K562 (cell line): ENCODE data around the gene HIF1AN. TPM values are rescaled to one million over a fixed set of nuclear protein-coding genes. Genes with fewer than 3 reads are reported as not detected.

Experiments used
- CREM ChIP-seq: IDR thresholded peaks from 2 replicates; pipeline ENCODE4 v1.6.1; 2014; ENCODE audit warnings: antibody characterized with exemption, low read depth
- DMBX1 ChIP-seq: fragments of 250-450 bp; sonication (Bioruptor Pico); IDR thresholded peaks from 2 replicates; pipeline ENCODE4 v1.8.0; 2022; ENCODE audit warnings: inconsistent platforms, mild to moderate bottlenecking, moderate library complexity, borderline replicate concordance
- ELF1 ChIP-seq: fragments of 200-800 bp; sonication (Bioruptor generic); IDR thresholded peaks from 2 replicates; pipeline ENCODE4 v1.6.1; 2016; ENCODE audit warnings: missing genetic modification characterization, missing compliant biosample characterization
- FOXM1 ChIP-seq, 2 experiments: fragments of 450-650 bp in 1 of 2; sonication (generic) in 1 of 2; formaldehyde crosslinking in 1 of 2; IDR thresholded peaks; 2 replicates each; pipeline versions ENCODE4 v1.6.1 to v1.9.0; 2017 to 2022; ENCODE audit warnings: low read depth in 2 of 2, mild to moderate bottlenecking in 2 of 2, missing genetic modification reagents in 1 of 2, moderate library complexity in 1 of 2
- GATAD2A ChIP-seq: fragments of 450-650 bp; IDR thresholded peaks from 2 replicates; pipeline ENCODE4 v1.6.1; 2017
- HNRNPLL ChIP-seq: fragments of 200-400 bp; formaldehyde crosslinking; IDR thresholded peaks from 2 replicates; pipeline ENCODE4 v1.6.1; 2017; ENCODE audit warnings: low read length, low read depth, mild to moderate bottlenecking; ENCODE audit not compliant: poor library complexity, severe bottlenecking
- L3MBTL2 ChIP-seq: fragments of 450-650 bp; IDR thresholded peaks from 2 replicates; pipeline ENCODE4 v1.6.1; 2016; ENCODE audit warnings: mild to moderate bottlenecking, moderate library complexity
- MYC ChIP-seq, 2 experiments: fragments of 250-450 bp in 1 of 2; sonication (Bioruptor Pico) in 1 of 2; IDR thresholded peaks; 2 replicates each; pipeline versions ENCODE4 v1.5.1 to v1.6.1; 2012 to 2021; ENCODE audit warnings: low read depth in 2 of 2, borderline replicate concordance in 1 of 2, improper control_type of control experiment in 1 of 2, low read length in 1 of 2, mild to moderate bottlenecking in 1 of 2, moderate library complexity in 1 of 2
- NRF1 ChIP-seq, 2 experiments: fragments of 450-650 bp; IDR thresholded peaks in 1 of 2; conservative IDR thresholded peaks in 1 of 2; 2 replicates each; pipeline ENCODE4 v1.6.1; 2014; ENCODE audit warnings: mild to moderate bottlenecking in 2 of 2
- POLR2G ChIP-seq: fragments of 200-400 bp; formaldehyde crosslinking; IDR thresholded peaks from 2 replicates; pipeline ENCODE4 v1.6.1; 2017; ENCODE audit warnings: low read depth, mild to moderate bottlenecking, antibody characterized with exemption, low read length, moderate library complexity
- RAD21 ChIP-seq, 2 experiments: fragments of 250-450 bp in 1 of 2; fragments of 450-650 bp in 1 of 2; sonication (Bioruptor Pico) in 1 of 2; formaldehyde crosslinking in 1 of 2; IDR thresholded peaks in 1 of 2; conservative IDR thresholded peaks in 1 of 2; 2 replicates each; pipeline versions ENCODE4 v1.4.0 to v1.8.0; 2020 to 2022; ENCODE audit warnings: mild to moderate bottlenecking in 2 of 2, moderate library complexity in 1 of 2
- RCOR1 ChIP-seq, 2 experiments: IDR thresholded peaks; 2 replicates each; pipeline ENCODE4 v1.6.1; 2012; ENCODE audit warnings: low read depth in 2 of 2, low read length in 2 of 2, borderline replicate concordance in 1 of 2, improper control_type of control experiment in 1 of 2
- THRAP3 ChIP-seq: fragments of 450-650 bp; IDR thresholded peaks from 2 replicates; pipeline ENCODE4 v1.6.1; 2016; ENCODE audit warnings: mild to moderate bottlenecking, inconsistent platforms, borderline replicate concordance
- ZNF780A ChIP-seq: fragments of 250-450 bp; sonication (Bioruptor Pico); IDR thresholded peaks from 2 replicates; pipeline ENCODE4 v1.5.0; 2021; ENCODE audit warnings: mild to moderate bottlenecking
- polyA plus RNA-seq, 8 experiments: library from polyadenylated mRNA; depleted of rRNA in 4 of 8; stranded (reverse) in 5 of 8; unstranded in 3 of 8; fragments of >200 nt; fragmentation: Nextera tagmentation in 2 of 8; fragmentation: Illumina TruSeq in 1 of 8; extraction: Ambion mirVana in 2 of 8; extraction: Trizol in 1 of 8; gene quantifications; 2 replicates each; pipeline versions ENCODE4 v1.2.1 to v1.2.3, GENCODE V29; 2011 to 2014; ENCODE audit warnings: inconsistent platforms in 1 of 8, missing spikeins in 1 of 8
- total RNA-seq, 7 experiments: library from RNA; depleted of rRNA in 6 of 7; stranded (reverse); fragments of >200 nt in 6 of 7; fragmentation: Illumina TruSeq in 2 of 7; extraction: Trizol in 2 of 7; gene quantifications; 2 replicates each; pipeline versions ENCODE4 v1.2.1 to v1.2.3, GENCODE V29; 2011 to 2021; ENCODE audit warnings: low replicate concordance in 1 of 7
- TF ChIP-seq, protein P1 (sequence below), 3 experiments: IDR thresholded peaks in 2 of 3; conservative IDR thresholded peaks in 1 of 3; 2 replicates each; pipeline ENCODE4 v1.5.1; 2011 to 2012; ENCODE audit warnings: low read length in 3 of 3, mild to moderate bottlenecking in 3 of 3, control low read depth in 2 of 3, improper control_type of control experiment in 1 of 3, inconsistent platforms in 1 of 3, low read depth in 1 of 3, mixed read lengths in 1 of 3, moderate library complexity in 1 of 3; ENCODE audit not compliant: insufficient read depth in 2 of 3
- TF ChIP-seq, protein P2 (sequence below): fragments of 250-450 bp; sonication (Bioruptor Pico); IDR thresholded peaks from 2 replicates; pipeline ENCODE4 v1.8.0; 2022; ENCODE audit warnings: moderate library complexity, mild to moderate bottlenecking, inconsistent platforms
- TF ChIP-seq, protein P3 (sequence below), 2 experiments: fragments of 450-650 bp in 1 of 2; IDR thresholded peaks; 2 replicates each; pipeline ENCODE4 v1.6.1; 2011 to 2017; ENCODE audit warnings: low read depth in 2 of 2, antibody characterized with exemption in 1 of 2, borderline replicate concordance in 1 of 2, low read length in 1 of 2, mild to moderate bottlenecking in 1 of 2, mixed read lengths in 1 of 2; ENCODE audit not compliant: control insufficient read depth in 1 of 2

The HIF1AN gene
- total and polyA plus RNA-seq, 9 of the 15 experiments (the other 6 are each of a cell fraction or from before 2014, with no cell fraction given): 1.2 to 16.8 (median 6.9) TPM

DNA sequence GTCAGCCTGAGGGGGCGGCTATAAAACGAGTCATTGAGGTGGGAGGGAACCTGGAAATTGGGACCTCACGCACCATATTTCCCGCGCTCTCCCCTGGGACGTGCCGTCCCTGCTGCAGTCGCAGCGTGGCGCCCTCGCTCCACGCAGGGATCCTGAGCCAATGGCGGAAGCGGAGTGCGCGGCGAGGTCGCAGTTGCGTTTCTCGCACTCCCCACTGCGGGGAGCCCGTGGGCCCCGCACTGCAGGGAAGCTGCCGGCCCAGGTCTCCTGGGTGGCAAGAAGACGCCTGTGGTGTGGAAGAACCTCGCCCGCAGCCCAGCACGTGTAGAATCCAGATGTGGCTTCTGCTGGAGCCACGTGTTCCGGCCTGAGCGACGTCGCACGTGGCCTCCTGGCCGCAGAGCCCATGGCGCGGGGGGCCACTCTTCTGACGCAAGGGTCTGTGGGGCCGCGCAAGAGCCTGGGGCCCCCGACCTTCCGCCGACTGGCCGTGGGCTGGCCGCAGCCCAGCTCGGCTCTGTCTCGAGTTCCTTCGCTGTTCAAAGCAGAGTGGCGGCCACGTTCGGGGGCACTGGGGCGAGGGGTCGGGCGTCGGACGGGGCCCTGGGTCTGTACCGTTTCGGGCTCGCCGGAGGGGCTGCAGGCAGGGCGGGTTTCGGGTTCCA is 26.4 kb downstream of the HIF1AN start (continued):
- TF ChIP-seq HNRNPLL (no peak), THRAP3 (no peak), ZNF780A (CRISPR knock-in tag) (no peak), RAD21 (CRISPR knock-in tag; conservative IDR thresholded peaks at IDR 0.05 in 1 of 2, IDR thresholded peaks at IDR 0.05 in 1 of 2) (peak; percentile 62 to 77), DMBX1 (CRISPR knock-in tag) (no peak), CREM (peak; percentile 57), MYC (IDR thresholded peaks at IDR 0.05; ENCODE audit: low read depth, low read length) (peak; percentile 57), MYC (CRISPR knock-in tag; IDR thresholded peaks at IDR 0.05; ENCODE audit: borderline replicate concordance, low read depth) (no peak), FOXM1 (IDR thresholded peaks at IDR 0.05; ENCODE audit: low read depth) (no peak), FOXM1 (CRISPR knock-in tag; IDR thresholded peaks at IDR 0.05; ENCODE audit: low read depth) (no peak), ELF1 (peak; percentile 45), GATAD2A (no peak), POLR2G (peak; percentile 68), L3MBTL2 (peak; percentile 65; the same call in 1 of the 2 replicates), NRF1 (conservative IDR thresholded peaks at IDR 0.05 in 1 of 2, IDR thresholded peaks at IDR 0.05 in 1 of 2) (peak in 1 of 2 experiments; percentile 41; a peak in 2 of 4 replicates), RCOR1 (IDR thresholded peaks at IDR 0.05; ENCODE audit: borderline replicate concordance in 1 of 2, low read depth in 2 of 2, low read length in 2 of 2) (0 out of 4 replicates have a peak, but pooled peaks of 1 of the 2 experiments have one; percentile 8)
- TF ChIP-seq, protein P1, sequence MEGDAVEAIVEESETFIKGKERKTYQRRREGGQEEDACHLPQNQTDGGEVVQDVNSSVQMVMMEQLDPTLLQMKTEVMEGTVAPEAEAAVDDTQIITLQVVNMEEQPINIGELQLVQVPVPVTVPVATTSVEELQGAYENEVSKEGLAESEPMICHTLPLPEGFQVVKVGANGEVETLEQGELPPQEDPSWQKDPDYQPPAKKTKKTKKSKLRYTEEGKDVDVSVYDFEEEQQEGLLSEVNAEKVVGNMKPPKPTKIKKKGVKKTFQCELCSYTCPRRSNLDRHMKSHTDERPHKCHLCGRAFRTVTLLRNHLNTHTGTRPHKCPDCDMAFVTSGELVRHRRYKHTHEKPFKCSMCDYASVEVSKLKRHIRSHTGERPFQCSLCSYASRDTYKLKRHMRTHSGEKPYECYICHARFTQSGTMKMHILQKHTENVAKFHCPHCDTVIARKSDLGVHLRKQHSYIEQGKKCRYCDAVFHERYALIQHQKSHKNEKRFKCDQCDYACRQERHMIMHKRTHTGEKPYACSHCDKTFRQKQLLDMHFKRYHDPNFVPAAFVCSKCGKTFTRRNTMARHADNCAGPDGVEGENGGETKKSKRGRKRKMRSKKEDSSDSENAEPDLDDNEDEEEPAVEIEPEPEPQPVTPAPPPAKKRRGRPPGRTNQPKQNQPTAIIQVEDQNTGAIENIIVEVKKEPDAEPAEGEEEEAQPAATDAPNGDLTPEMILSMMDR (IDR thresholded peaks at IDR 0.05 in 2 of 3, conservative IDR thresholded peaks at IDR 0.05 in 1 of 3; ENCODE audit: insufficient read depth in 2 of 3, low read depth in 1 of 3, low read length in 3 of 3): peak; percentile 83 to 99 (median 96)
- TF ChIP-seq, protein P2, sequence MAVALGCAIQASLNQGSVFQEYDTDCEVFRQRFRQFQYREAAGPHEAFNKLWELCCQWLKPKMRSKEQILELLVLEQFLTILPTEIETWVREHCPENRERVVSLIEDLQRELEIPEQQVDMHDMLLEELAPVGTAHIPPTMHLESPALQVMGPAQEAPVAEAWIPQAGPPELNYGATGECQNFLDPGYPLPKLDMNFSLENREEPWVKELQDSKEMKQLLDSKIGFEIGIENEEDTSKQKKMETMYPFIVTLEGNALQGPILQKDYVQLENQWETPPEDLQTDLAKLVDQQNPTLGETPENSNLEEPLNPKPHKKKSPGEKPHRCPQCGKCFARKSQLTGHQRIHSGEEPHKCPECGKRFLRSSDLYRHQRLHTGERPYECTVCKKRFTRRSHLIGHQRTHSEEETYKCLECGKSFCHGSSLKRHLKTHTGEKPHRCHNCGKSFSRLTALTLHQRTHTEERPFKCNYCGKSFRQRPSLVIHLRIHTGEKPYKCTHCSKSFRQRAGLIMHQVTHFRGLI (CRISPR knock-in tag): no peak
- TF ChIP-seq, protein P3, sequence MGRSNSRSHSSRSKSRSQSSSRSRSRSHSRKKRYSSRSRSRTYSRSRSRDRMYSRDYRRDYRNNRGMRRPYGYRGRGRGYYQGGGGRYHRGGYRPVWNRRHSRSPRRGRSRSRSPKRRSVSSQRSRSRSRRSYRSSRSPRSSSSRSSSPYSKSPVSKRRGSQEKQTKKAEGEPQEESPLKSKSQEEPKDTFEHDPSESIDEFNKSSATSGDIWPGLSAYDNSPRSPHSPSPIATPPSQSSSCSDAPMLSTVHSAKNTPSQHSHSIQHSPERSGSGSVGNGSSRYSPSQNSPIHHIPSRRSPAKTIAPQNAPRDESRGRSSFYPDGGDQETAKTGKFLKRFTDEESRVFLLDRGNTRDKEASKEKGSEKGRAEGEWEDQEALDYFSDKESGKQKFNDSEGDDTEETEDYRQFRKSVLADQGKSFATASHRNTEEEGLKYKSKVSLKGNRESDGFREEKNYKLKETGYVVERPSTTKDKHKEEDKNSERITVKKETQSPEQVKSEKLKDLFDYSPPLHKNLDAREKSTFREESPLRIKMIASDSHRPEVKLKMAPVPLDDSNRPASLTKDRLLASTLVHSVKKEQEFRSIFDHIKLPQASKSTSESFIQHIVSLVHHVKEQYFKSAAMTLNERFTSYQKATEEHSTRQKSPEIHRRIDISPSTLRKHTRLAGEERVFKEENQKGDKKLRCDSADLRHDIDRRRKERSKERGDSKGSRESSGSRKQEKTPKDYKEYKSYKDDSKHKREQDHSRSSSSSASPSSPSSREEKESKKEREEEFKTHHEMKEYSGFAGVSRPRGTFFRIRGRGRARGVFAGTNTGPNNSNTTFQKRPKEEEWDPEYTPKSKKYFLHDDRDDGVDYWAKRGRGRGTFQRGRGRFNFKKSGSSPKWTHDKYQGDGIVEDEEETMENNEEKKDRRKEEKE (IDR thresholded peaks at IDR 0.05; ENCODE audit: borderline replicate concordance in 1 of 2, control insufficient read depth in 1 of 2, low read depth in 2 of 2, low read length in 1 of 2): no peak
